HFF-Myc (cell line): ENCODE results near the gene AGFG1.

Source experiments
- DNase-seq: peaks from one replicate; pipeline ENCODE4 v3.0.0-alpha.2; 2011; ENCODE audit warnings: low read depth; ENCODE audit errors: extremely low read depth
- H3K4me3 ChIP-seq: replicated peaks from 2 replicates; pipeline ENCODE4 v1.5.1; 2011; ENCODE audit warnings: low read depth, mild to moderate bottlenecking, control low read depth, low read length
- CTCF ChIP-seq: IDR thresholded peaks from 2 replicates; pipeline ENCODE4 v1.5.1; 2012; ENCODE audit warnings: mild to moderate bottlenecking, low read depth, low read length, control low read depth; ENCODE audit errors: missing control alignments

The AGFG1 gene

DNA sequence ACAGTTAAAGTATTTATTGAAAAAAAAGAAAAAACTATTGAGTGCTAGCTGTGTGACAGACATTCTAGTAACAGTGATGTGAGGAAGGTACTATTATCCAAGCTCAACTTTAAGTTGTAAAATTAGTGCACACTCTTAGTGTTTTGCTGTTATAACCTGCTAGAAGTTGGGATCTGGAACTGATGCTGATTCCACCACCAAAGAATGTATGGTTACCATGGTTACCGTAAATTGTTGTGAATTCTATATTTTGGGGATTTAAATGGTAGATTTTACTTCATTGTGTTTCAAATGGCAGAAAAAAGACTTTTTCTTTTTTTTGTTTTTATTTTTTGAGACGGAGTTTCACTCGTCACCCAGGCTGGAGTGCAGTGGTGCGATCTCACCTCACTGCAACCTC, 5.3 kb downstream of the AGFG1 start:
- no peak overlapping the region for H3K4me3 ChIP-seq
- no peak for TF ChIP-seq CTCF
- no peak for DNase-seq

DNA sequence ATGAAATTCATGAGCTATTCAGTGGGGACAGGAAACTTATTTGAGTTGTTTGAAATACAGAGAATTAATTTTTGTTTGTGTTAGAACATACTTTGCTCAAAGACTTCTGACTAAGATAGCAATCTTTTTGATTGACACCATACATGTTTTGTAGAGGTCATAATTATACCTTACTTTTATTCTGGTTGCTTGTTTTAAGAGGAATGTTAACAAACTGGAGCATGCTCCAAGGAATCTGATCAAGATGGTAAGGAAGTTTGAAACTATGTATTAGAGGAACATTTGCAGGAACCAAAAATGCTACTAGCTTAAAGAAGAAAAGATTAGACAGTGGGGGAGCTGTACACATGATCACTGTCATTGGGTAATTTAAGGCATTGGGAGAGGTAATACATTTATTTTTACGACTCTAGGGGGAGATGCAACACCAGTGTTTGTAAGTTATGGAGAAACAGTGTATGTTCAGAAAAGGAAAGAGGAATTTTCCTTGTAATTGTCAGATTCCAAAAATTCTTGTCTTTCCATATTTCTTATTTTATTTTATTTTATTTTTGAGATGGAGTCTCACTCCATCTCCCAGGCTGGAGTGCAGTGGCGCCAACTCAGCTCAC, 8.0 kb downstream of the AGFG1 start:
- DNase-seq = no peak
- TF ChIP-seq CTCF = peak; percentile 14
- H3K4me3 ChIP-seq = no peak overlapping the region

GRCh38 chr2:227480528-227480927, 8.6 kb downstream of the AGFG1 start:
- H3K4me3 ChIP-seq = no peak overlapping the region

DNA sequence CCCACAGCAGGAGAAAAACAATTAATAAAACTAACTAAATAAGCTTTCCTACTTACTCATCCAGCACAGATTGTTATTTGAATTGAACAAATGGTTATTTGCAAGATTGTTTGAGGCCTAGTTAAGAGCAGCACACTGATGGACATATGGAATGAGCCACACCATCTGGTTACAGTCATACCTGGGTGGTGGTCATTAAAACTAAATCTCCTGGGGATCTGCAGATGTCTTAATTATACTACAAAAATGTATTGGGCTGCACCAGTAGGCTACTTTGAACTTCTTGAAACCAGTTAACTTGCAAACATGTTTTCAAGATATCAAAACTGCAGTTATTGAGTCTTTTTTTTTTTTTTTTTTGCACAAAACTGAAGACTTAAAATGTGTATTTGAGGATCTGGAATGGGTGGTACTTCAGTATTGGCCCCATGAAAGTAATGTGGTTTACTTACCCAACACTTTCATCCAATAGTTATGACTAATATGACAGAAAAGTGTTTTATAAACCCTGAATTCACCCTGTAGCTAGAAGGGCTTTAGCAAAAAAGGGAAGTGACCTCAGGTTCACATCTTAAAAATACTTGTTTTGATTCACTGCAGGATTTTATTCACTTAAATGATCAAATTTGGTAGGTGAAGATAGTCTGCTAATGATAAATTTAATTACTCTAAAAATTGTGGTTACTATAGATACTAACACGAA, 10.8 kb downstream of the AGFG1 start:
- no peak overlapping the region for H3K4me3 ChIP-seq
- no peak for TF ChIP-seq CTCF
- DNase-seq = no peak

More at GRCh38 chr2:227480528-227480927, 8.6 kb downstream of the AGFG1 start:
- no peak for TF ChIP-seq CTCF
- no peak for DNase-seq

DNA sequence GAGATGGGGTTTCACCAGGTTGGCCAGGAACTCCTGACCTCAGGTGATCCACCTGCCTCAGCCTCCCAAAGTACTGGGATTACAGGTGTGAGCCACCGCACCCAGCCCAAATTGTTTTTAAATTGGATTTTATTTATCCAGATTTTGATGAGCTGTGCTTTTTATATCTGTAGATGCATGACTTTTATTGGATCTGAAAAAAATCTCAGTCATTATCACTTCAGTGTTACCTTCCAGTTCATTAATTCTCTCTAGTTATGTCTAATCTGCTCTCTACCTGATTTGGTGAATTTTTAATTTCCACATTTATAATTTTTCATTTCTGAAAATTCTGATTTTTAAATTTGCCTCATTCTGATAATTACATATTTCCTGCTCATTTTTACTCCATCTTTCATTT, 13.5 kb downstream of the AGFG1 start:
- no peak for TF ChIP-seq CTCF

DNA sequence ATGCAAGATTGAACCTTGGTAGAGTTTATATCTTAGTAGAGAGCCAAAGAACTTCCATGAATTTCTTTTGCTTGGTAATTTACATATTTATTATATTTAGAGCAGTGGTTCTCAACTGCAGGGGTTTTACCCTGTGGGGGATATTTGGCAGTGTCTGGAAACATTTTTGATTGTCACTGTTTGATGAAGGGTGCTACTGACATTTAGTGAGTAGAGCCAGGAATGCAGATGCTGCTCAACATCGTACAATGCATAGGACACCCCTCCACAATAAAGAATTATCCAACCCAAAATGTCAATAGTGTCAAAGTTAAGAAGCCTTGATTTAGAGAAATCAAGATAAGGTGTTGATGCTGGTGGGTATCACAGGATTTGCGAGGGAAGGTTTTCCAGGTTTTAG, 14.7 kb downstream of the AGFG1 start:
- no peak for DNase-seq
- no peak overlapping the region for H3K4me3 ChIP-seq
- TF ChIP-seq CTCF = no peak

More for the DNA sequence above, 13.5 kb downstream of the AGFG1 start:
- H3K4me3 ChIP-seq = no peak overlapping the region
- no peak for DNase-seq
